GM21526 (cell line): Measurements from ENCODE around the gene TRIP11.
"Not testable (repeated sequence)": the region's sequence is repeated elsewhere in the genome, so short reads cannot be mapped to it uniquely, and the experiment has no call there.

Source experiments
- ATAC-seq: cut with Tn5 transposase; IDR thresholded peaks from one replicate; pipeline ENCODE4 v1.9.1; 2021; ENCODE audit warnings: moderate library complexity; ENCODE audit not compliant: unreplicated experiment, low FRiP score

TRIP11 gene

GRCh38 chr14:92039719-92040430 lies at the start of gene TRIP11:
TSS of gene TRIP11 (minus strand) at chr14:92040059. CDS start at chr14:92039685, 374 bp downstream.
- ATAC-seq = peak; percentile 97

- no peak for ATAC-seq
Measured at GRCh38 chr14:92088494-92088893, 48.6 kb upstream of the TRIP11 start.

DNA sequence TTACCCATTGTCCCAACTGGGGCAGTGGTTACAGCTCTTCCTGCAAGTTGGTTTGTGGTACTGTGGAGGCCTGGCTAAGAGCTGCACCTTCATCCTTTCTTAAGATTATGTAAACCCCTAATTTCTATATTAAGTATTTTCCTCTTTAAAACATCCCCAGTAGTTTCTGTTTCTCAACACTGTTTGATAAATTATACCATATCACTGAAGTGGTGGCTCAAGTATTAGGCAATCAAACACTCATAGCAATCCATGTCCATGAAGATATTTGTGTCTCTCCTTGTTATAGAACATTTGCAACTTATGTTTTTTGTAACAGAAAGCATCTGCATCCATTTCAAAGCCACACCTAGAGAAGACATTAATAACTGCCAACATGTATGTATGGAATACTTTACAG lies 34.7 kb upstream of the TRIP11 start:
- no peak for ATAC-seq

DNA sequence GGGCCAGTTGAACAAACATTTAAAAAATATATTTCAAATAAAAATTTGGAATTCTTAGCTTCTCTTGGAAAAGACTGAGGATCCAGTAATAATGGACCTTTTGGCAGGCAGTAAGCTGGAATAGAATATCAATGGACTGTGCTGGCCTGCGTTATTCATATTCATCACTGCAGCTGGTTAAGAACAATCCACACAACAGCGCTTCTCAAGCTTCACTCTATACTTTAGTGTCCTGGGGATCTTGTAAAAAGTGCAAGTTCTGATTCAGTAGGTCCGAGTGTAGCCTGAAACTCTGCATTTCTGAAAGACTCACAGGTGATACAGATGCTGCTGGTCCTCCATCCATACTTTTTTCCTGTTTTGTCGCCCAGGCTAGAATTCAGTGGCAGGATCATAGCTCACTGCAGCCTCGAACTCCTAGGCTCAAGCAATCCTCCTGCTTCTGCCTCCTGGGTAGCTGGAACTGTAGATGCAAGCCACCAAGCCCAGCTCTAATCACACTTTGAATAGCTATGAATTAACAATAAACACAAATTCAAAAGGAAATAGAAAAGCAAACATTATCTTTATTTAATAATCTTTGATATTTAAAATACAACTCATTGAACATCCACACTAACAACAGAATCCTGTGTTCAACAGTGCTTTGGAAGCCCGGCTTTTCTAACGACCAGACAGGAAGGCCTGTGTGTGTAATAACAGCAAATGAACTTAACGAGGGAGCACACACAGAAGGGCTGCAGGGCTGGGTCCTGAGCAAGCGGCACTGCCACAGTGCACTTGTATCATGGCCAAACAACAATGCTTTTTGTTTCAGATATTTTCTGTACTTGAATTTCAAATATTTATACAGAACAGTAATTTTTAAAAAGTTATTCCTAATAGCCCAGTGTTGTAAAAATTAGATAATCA lies 18.4 kb upstream of the TRIP11 start:
- ATAC-seq = no peak

GRCh38 chr14:92049781-92050180 lies 9.9 kb upstream of the TRIP11 start:
- ATAC-seq = no peak

DNA sequence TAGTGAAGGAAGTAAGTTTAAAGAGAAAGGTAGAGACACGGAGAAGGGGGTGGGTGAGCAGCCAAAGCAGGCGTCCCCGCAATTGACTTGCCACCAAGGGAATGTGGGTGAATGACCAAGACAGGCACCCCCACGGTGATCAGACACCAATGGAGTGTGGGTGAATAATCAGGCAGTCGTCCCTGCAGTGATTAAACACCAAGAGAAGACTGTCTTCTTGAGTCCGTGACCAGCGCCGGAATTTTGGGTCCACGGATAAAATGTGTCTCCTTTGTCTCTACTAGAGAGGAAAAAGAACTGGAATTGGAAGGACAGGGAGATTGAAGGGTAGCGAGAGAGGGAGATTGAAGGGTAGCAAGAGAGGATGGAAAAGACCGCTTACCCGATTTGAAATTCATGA lies 9.4 kb upstream of the TRIP11 start:
- ATAC-seq = not testable (repeated sequence)

DNA sequence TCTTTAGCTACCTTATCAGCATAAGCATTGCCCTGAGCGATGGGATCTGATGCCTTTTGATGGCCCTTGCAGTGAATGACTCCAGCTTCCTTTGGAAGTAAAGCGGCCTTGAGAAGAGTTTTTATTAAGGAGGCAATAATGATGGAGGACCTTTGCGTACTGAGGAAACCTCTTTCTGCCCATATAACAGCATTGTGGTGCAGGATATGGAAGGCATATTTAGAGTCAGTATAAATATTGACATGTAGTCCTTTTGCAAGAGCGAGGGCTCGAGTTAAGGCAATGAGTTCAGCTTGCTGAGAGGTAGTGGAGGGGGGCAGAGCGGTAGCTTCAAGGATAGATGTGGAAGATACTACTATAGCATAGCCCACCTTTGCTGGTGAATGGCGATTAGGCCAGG lies 6.0 kb upstream of the TRIP11 start:
- not testable (repeated sequence) for ATAC-seq

DNA sequence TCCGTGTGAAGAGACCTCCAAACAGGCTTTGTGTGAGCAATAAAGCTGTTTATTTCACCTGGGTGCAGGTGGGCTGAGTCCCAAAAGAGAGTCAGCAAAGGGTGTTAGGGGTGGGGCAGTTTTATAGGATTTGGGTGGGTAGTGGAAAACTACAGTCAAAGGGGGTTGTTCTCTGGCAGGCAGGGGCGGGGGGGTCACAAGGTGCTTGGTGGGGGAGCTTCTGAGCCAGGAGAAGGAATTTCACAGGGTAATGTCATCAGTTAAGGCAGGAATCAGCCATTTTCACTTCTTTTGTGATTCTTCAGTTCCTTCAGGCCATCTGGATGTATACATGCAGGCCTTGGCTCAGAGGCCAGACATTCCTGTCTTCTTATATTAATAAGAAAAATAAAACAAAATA lies 1.9 kb upstream of the TRIP11 start:
- ATAC-seq = not testable (repeated sequence)

- ATAC-seq = no peak
Measured at GRCh38 chr14:92041203-92041602, 1.3 kb upstream of the TRIP11 start.

GRCh38 chr14:92040431-92041051 lies 682 bp upstream of the TRIP11 start:
- peak; percentile 18 for ATAC-seq

DNA sequence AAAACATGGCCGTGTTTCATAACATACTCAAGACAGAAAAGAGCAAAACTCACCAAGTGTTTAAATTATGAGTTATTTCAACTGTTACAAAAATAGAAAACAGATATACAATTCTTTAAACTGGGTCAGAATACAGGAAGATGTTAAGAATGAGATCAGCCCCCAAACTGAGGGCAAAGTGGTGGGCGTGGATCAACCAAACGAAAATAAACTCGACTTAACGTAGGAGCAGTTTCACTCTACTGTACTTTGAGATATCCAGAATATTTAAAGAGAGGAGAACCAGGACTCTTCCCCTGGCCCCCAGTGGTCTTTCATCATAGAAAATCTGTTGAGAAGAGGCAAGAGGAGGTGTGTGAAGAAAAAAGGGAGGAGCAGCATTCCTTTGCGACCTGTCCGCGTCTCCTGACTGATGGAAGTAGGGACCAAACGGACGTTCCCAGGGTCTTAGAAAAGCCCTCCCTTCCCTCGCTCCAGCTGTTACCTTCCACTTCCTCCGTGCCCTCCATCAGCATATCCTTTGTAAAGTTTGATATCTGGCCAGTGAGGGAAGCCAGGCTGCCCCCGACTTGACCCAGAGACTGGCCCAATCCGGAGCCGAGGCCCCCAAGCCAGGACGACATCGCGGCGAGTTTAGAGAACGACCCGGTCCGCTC lies 668 bp downstream of the TRIP11 start:
- peak; percentile 12 for ATAC-seq

- ATAC-seq = no peak
Measured at GRCh38 chr14:92037989-92038388, 1.9 kb downstream of the TRIP11 start.

DNA sequence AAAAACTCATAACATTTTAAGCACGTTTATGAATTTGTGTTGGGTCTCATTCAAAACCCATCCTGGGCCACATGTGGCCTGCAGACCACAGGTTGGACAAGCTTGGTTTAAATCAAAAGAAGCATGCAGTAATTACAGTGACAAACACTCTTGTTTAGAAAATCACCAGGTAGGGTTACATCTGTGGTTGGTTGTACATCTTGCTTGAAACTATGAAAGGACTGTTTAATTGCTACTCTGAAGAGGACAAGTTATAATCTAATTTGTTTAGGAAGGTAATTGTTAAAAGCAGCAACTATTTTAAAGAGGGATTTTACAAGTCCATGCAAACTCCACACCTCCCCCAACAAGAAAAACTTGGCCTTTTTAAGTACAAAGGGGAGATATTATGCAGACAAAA lies 4.0 kb downstream of the TRIP11 start:
- ATAC-seq = no peak

DNA sequence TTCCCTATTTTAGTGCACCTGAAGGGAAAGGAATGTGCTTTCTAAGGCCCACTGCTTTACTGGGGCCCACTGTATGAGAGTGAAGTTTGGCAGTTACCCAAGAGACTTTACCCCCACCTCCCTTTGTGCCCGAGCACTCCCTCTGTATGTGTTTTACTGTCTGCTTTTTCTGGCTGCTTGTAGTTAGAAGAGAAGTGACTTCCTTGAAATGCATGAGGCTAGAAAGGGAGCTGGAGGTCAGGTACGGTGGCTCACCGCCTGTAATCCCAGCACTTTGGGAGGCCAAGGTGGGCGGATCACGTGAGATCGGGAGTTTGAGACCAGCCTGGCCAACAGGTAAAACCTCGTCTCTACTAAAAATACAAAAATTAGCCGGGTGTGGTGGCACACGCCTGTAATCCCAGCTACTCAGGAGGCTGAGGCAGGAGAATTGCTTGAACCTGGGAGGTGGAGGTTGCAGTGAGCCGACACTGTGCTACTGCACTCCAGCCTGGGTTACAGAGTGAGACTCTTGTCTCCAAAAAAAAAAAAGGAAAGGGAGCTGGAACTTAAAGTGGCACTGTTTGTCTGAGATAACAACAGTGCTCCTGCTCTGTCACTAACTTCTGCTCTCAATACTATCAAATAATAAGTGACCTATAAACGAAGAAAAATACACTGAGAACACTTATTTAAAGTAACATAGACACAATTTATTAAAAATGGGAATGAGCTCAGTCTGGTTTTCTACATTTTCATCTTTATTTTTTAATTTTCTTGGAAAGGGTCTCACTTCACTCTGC lies 5.8 kb downstream of the TRIP11 start:
- ATAC-seq = no peak

GRCh38 chr14:92033433-92033832 lies 6.4 kb downstream of the TRIP11 start:
- ATAC-seq = no peak

DNA sequence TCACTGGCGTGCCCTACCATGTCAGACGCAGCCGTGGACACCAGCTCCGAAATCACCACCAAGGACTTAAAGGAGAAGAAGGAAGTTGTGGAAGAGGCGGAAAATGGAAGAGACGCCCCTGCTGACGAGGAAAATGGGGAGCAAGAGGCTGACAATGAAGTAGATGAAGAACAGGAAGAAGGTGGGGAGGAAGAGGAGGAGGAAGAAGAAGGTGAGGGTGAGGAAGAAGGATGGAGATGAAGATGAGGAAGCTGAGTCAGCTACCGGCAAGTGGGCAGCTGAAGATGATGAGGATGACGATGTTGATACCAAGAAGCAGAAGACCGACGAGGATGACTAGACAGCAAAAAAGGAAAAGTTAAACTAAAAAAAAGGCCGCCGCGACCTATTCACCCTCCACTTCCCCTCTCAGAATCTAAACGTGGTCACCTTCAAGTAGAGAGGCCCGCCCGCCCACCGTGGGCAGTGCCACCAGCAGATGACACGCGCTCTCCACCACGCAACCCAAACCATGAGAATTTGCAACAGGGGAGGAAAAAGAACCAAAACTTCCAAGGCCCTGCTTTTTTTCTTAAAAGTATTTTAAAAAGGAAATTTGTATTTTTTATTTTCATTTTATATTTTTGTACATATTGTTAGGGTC lies 13.2 kb downstream of the TRIP11 start:
- no peak for ATAC-seq

- no peak for ATAC-seq
Measured at GRCh38 chr14:92022036-92022435, 17.8 kb downstream of the TRIP11 start.

GRCh38 chr14:92021523-92021922 lies 18.3 kb downstream of the TRIP11 start:
- no peak for ATAC-seq

GRCh38 chr14:92014040-92014439 lies 25.8 kb downstream of the TRIP11 start:
- no peak for ATAC-seq
